ENCODE data around the gene CYB5R2.

DNA sequence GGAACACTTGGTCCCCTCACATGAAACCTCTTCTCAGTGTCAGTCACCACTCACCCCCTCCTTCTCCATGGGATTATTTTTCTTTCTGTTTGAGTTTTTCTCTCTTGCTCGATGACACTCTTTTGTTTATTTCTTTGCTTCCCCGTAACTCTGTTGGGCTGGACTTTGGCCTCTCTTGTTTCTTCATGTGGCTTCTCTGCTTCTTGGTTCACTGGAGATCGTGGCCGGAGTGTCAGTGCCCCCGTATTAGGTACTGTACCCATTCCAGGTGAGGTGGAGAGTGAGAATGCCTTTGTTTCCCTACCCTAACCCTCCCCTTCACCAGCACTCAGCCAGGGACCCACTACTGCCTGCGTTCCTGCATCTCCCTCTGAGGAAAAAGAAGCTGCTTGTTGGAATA is 32.5 kb downstream of the CYB5R2 start:
- TF ChIP-seq POLR2A (IDR thresholded peaks at IDR 0.05), result no peak
- no peak for TF ChIP-seq CTCF (IDR thresholded peaks at IDR 0.05 in 4 of 5, conservative IDR thresholded peaks at IDR 0.05 in 1 of 5)
